GM23338 (cell line): ENCODE data around the gene ILK. TPM values are rescaled to one million over a fixed set of nuclear protein-coding genes. Genes with fewer than 3 reads are reported as not detected.

Experiments used
- ATAC-seq: fragments of 200-7000 bp; cut with Tn5 transposase; 3 replicates; pipeline ENCODE4 v1.9.1; 2020
- DNase-seq: peaks from one replicate; pipeline ENCODE4 v3.0.0-alpha.2; 2015; ENCODE audit warnings: low spot score
- H2AFZ ChIP-seq: fragments of 200-600 bp; sonication (generic); 2 replicates; pipeline ENCODE4 v1.8.0; 2016; ENCODE audit warnings: antibody characterized with exemption, mild to moderate bottlenecking, moderate library complexity
- H3F3A ChIP-seq: fragments of 200-600 bp; sonication (generic); replicated peaks from 2 replicates; pipeline ENCODE4 v1.8.0; 2017; ENCODE audit warnings: antibody characterized with exemption, mixed run types, low read depth
- H3K27ac ChIP-seq: fragments of 200-600 bp; sonication (generic); 2 replicates; pipeline ENCODE4 v1.6.1; 2016; ENCODE audit warnings: low read depth
- H3K27me3 ChIP-seq: fragments of 200-600 bp; sonication (generic); 2 replicates; pipeline ENCODE4 v1.8.0; 2016; ENCODE audit warnings: mild to moderate bottlenecking, mixed run types, moderate library complexity; ENCODE audit not compliant: insufficient read depth
- H3K36me3 ChIP-seq: fragments of 200-600 bp; sonication (generic); 2 replicates; pipeline ENCODE4 v1.8.0; 2016; ENCODE audit warnings: mild to moderate bottlenecking; ENCODE audit not compliant: insufficient read depth
- H3K4me1 ChIP-seq: fragments of 200-600 bp; sonication (generic); 2 replicates; pipeline ENCODE4 v1.8.0; 2016; ENCODE audit warnings: mild to moderate bottlenecking, moderate library complexity; ENCODE audit not compliant: insufficient read depth
- H3K4me2 ChIP-seq: fragments of 200-600 bp; sonication (generic); 2 replicates; pipeline ENCODE4 v1.7.1; 2017; ENCODE audit warnings: mixed run types
- H3K4me3 ChIP-seq: fragments of 200-600 bp; sonication (generic); 2 replicates; pipeline ENCODE4 v1.6.1; 2016; ENCODE audit warnings: mixed run types
- H3K79me2 ChIP-seq: fragments of 200-600 bp; sonication (generic); replicated peaks from 2 replicates; pipeline ENCODE4 v1.8.0; 2017; ENCODE audit warnings: mild to moderate bottlenecking; ENCODE audit not compliant: insufficient read depth
- H3K9me2 ChIP-seq: fragments of 200-600 bp; sonication (generic); 2 replicates; pipeline ENCODE4 v1.8.0; 2017; ENCODE audit not compliant: insufficient read depth
- H4K20me1 ChIP-seq: fragments of 200-600 bp; sonication (generic); replicated peaks from 2 replicates; pipeline ENCODE4 v1.8.0; 2017; ENCODE audit warnings: mild to moderate bottlenecking; ENCODE audit not compliant: insufficient read depth
- H3K27ac Mint-ChIP-seq: 2 replicates; pipeline ENCODE4 v1.8.0; 2020; ENCODE audit warnings: inconsistent platforms, mild to moderate bottlenecking, moderate library complexity, mixed read lengths
- H3K27me3 Mint-ChIP-seq: 3 replicates; pipeline ENCODE4 v1.8.0; 2022; ENCODE audit warnings: low read depth, mild to moderate bottlenecking, moderate library complexity, mixed read lengths, inconsistent platforms; ENCODE audit not compliant: insufficient read depth, poor library complexity
- H3K36me3 Mint-ChIP-seq: 3 replicates; pipeline ENCODE4 v1.8.0; 2021; ENCODE audit warnings: low read depth, mild to moderate bottlenecking, inconsistent platforms, moderate library complexity, mixed read lengths
- H3K4me1 Mint-ChIP-seq: 3 replicates; pipeline ENCODE4 v1.8.0; 2020; ENCODE audit warnings: mild to moderate bottlenecking, inconsistent platforms, mixed read lengths
- H3K4me3 Mint-ChIP-seq: 3 replicates; pipeline ENCODE4 v1.8.0; 2021; ENCODE audit warnings: moderate library complexity, mild to moderate bottlenecking, inconsistent platforms, mixed read lengths
- H3K9me3 Mint-ChIP-seq: 3 replicates; pipeline ENCODE4 v1.8.0; 2020; ENCODE audit warnings: moderate library complexity, mild to moderate bottlenecking, inconsistent platforms, mixed read lengths
- EZH2 ChIP-seq: fragments of 200-600 bp; sonication (generic); IDR thresholded peaks from one replicate; pipeline ENCODE4 v1.8.0; 2017; ENCODE audit warnings: antibody characterized with exemption, mild to moderate bottlenecking, low read depth; ENCODE audit not compliant: unreplicated experiment
- EZH2phosphoT487 ChIP-seq: fragments of 200-600 bp; sonication (generic); IDR thresholded peaks from one replicate; pipeline ENCODE4 v1.8.1; 2018; ENCODE audit warnings: antibody characterized with exemption; ENCODE audit not compliant: unreplicated experiment
- JUNB ChIP-seq: IDR thresholded peaks from one replicate; pipeline ENCODE4 v1.6.1; 2016; ENCODE audit warnings: antibody characterized with exemption; ENCODE audit not compliant: unreplicated experiment
- POLR2AphosphoS5 ChIP-seq: IDR thresholded peaks from 2 replicates; pipeline ENCODE4 v1.6.1; 2016; ENCODE audit warnings: antibody characterized with exemption, low read depth
- STAT1 ChIP-seq: IDR thresholded peaks from one replicate; pipeline ENCODE4 v1.6.1; 2016; ENCODE audit warnings: antibody characterized with exemption; ENCODE audit not compliant: unreplicated experiment
- ZNF114 ChIP-seq: fragments of 250-450 bp; sonication (Bioruptor Pico); IDR thresholded peaks from 2 replicates; pipeline ENCODE4 v1.5.0; 2020; ENCODE audit warnings: mild to moderate bottlenecking, moderate library complexity
- ZNF462 ChIP-seq: fragments of 250-450 bp; sonication (Bioruptor Pico); IDR thresholded peaks from 2 replicates; pipeline ENCODE4 v1.5.0; 2020; ENCODE audit warnings: mild to moderate bottlenecking, moderate library complexity
- polyA plus RNA-seq: library from polyadenylated mRNA; unstranded; fragments of >200 nt; fragmentation: Nextera tagmentation; extraction: Ambion mirVana; gene quantifications from 2 replicates; pipeline ENCODE4 v1.2.1, GENCODE V29; 2016
- total RNA-seq: library from RNA; depleted of rRNA; stranded (reverse); fragments of >200 nt; shearing (Covaris generic); gene quantifications from 2 replicates; pipeline ENCODE4 v1.2.3, GENCODE V29; 2014
- TF ChIP-seq, protein P1 (sequence below), 2 experiments: fragments of 200-600 bp in 1 of 2; sonication (generic) in 1 of 2; conservative IDR thresholded peaks; 2 replicates each; pipeline versions ENCODE4 v1.5.1 to v1.6.1; 2016 to 2017; ENCODE audit warnings: antibody characterized with exemption in 2 of 2, low read depth in 2 of 2, mild to moderate bottlenecking in 2 of 2, moderate library complexity in 1 of 2
- TF ChIP-seq, protein P2 (sequence below): IDR thresholded peaks from one replicate; pipeline ENCODE4 v1.6.1; 2018; ENCODE audit warnings: antibody characterized with exemption; ENCODE audit not compliant: unreplicated experiment

ILK gene
- total and polyA plus RNA-seq, 2 experiments from 2014 or later = 62.6 to 91.0 TPM

- no peak for TF ChIP-seq POLR2AphosphoS5
- TF ChIP-seq EZH2 = no peak
- TF ChIP-seq, protein P1, sequence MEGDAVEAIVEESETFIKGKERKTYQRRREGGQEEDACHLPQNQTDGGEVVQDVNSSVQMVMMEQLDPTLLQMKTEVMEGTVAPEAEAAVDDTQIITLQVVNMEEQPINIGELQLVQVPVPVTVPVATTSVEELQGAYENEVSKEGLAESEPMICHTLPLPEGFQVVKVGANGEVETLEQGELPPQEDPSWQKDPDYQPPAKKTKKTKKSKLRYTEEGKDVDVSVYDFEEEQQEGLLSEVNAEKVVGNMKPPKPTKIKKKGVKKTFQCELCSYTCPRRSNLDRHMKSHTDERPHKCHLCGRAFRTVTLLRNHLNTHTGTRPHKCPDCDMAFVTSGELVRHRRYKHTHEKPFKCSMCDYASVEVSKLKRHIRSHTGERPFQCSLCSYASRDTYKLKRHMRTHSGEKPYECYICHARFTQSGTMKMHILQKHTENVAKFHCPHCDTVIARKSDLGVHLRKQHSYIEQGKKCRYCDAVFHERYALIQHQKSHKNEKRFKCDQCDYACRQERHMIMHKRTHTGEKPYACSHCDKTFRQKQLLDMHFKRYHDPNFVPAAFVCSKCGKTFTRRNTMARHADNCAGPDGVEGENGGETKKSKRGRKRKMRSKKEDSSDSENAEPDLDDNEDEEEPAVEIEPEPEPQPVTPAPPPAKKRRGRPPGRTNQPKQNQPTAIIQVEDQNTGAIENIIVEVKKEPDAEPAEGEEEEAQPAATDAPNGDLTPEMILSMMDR (conservative IDR thresholded peaks at IDR 0.05; ENCODE audit: low read depth in 2 of 2) = no peak
Observed at GRCh38 chr11:6633422-6634408, 30.1 kb downstream of the ILK start (continued).

- no peak overlapping the region for H3K4me2 ChIP-seq
- H4K20me1 ChIP-seq = no peaks in the 10 kb centered on the region
- Mint-ChIP-seq H3K4me3 (no peak overlapping the region), H3K27me3 (peaks cover 23% of the 10 kb centered on the region), H3K4me1 (peaks cover 6% of the 10 kb centered on the region), H3K27ac (no peak overlapping the region), H3K9me3 (no peaks in the 10 kb centered on the region; the same call in 2 of the 3 replicates), H3K36me3 (peaks cover 3% of the 10 kb centered on the region; the same call in 1 of the 3 replicates)
- H3K27ac ChIP-seq = no peak overlapping the region
- H3K4me1 ChIP-seq = no peaks in the 10 kb centered on the region; the same call in 1 of the 2 replicates
- H3K9me2 ChIP-seq = no peaks in the 10 kb centered on the region
- H3K4me3 ChIP-seq = no peak overlapping the region
- no peaks in the 10 kb centered on the region for H3K36me3 ChIP-seq
- no peaks in the 10 kb centered on the region for H3F3A ChIP-seq
- H3K79me2 ChIP-seq = no peaks in the 10 kb centered on the region
- no peak overlapping the region for H2AFZ ChIP-seq
- H3K27me3 ChIP-seq = peaks cover 25% of the 10 kb centered on the region
- DNase-seq (no peak), ATAC-seq (no peak)
- TF ChIP-seq, protein P2, sequence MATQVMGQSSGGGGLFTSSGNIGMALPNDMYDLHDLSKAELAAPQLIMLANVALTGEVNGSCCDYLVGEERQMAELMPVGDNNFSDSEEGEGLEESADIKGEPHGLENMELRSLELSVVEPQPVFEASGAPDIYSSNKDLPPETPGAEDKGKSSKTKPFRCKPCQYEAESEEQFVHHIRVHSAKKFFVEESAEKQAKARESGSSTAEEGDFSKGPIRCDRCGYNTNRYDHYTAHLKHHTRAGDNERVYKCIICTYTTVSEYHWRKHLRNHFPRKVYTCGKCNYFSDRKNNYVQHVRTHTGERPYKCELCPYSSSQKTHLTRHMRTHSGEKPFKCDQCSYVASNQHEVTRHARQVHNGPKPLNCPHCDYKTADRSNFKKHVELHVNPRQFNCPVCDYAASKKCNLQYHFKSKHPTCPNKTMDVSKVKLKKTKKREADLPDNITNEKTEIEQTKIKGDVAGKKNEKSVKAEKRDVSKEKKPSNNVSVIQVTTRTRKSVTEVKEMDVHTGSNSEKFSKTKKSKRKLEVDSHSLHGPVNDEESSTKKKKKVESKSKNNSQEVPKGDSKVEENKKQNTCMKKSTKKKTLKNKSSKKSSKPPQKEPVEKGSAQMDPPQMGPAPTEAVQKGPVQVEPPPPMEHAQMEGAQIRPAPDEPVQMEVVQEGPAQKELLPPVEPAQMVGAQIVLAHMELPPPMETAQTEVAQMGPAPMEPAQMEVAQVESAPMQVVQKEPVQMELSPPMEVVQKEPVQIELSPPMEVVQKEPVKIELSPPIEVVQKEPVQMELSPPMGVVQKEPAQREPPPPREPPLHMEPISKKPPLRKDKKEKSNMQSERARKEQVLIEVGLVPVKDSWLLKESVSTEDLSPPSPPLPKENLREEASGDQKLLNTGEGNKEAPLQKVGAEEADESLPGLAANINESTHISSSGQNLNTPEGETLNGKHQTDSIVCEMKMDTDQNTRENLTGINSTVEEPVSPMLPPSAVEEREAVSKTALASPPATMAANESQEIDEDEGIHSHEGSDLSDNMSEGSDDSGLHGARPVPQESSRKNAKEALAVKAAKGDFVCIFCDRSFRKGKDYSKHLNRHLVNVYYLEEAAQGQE = no peak
- TF ChIP-seq, protein P1 (conservative IDR thresholded peaks at IDR 0.05; ENCODE audit: low read depth in 2 of 2) = no peak
- TF ChIP-seq JUNB (no peak), ZNF114 (no peak), ZNF462 (CRISPR knock-in tag) (no peak), EZH2phosphoT487 (no peak), POLR2AphosphoS5 (no peak), STAT1 (no peak)
Observed at GRCh38 chr11:6634534-6634933, 31.0 kb downstream of the ILK start.
